GM20431 (cell line): Measurements from ENCODE around the gene WDR48.

ENCODE experiments used
- in situ Hi-C: fragments of 300-500 bp; cut with MseI, MboI; formaldehyde crosslinking; loops from one replicate; pipeline ENCODE4 v1.15.0; 2020; ENCODE audit warnings: low sequenced_read_pairs; ENCODE audit not compliant: unreplicated experiment

The WDR48 gene

GRCh38 chr3:39134305-39134704 lies 82.5 kb downstream of the WDR48 start:
- in situ Hi-C loops = no loop called here

- in situ Hi-C loops = no loop called here
Measured at GRCh38 chr3:39135170-39135805, 83.5 kb downstream of the WDR48 start.

GRCh38 chr3:39136533-39137434 lies 85.0 kb downstream of the WDR48 start:
- in situ Hi-C loops = no loop called here

GRCh38 chr3:39137435-39137936 lies 85.7 kb downstream of the WDR48 start:
- in situ Hi-C loops = no loop called here

GRCh38 chr3:39137991-39138803 lies 86.4 kb downstream of the WDR48 start:
- in situ Hi-C loops = no loop called here

GRCh38 chr3:39138804-39139415 lies 87.1 kb downstream of the WDR48 start:
- in situ Hi-C loops = no loop called here

GRCh38 chr3:39139442-39139841 lies 87.6 kb downstream of the WDR48 start:
- in situ Hi-C loops = no loop called here

GRCh38 chr3:39140341-39140971 lies 88.6 kb downstream of the WDR48 start:
- in situ Hi-C loops = no loop called here

GRCh38 chr3:39141171-39141995 lies 89.6 kb downstream of the WDR48 start:
- in situ Hi-C loops = no loop called here

- in situ Hi-C loops = no loop called here
Measured at GRCh38 chr3:39142067-39142466, 90.3 kb downstream of the WDR48 start.

- in situ Hi-C loops = no loop called here
Measured at GRCh38 chr3:39143051-39143885, 91.5 kb downstream of the WDR48 start.

GRCh38 chr3:39144095-39144747 lies 92.4 kb downstream of the WDR48 start:
- in situ Hi-C loops = no loop called here

GRCh38 chr3:39144748-39145380 lies 93.0 kb downstream of the WDR48 start:
- in situ Hi-C loops = no loop called here

GRCh38 chr3:39146083-39146501 lies 94.3 kb downstream of the WDR48 start:
- in situ Hi-C loops = no loop called here
